B cell (primary cell): ENCODE results near the gene SERTAD2.

Experiments used
- EZH2 ChIP-seq: IDR thresholded peaks from 2 replicates; pipeline ENCODE4 v1.6.1; 2012; ENCODE audit warnings: borderline replicate concordance, low read depth, mild to moderate bottlenecking, moderate library complexity, low read length; ENCODE audit not compliant: insufficient read depth, poor library complexity, severe bottlenecking
- TF ChIP-seq, protein P1 (sequence below): fragments of 200-600 bp; IDR thresholded peaks from one replicate; pipeline ENCODE4 v1.8.0; 2022; ENCODE audit warnings: antibody characterized with exemption, mild to moderate bottlenecking

DNA sequence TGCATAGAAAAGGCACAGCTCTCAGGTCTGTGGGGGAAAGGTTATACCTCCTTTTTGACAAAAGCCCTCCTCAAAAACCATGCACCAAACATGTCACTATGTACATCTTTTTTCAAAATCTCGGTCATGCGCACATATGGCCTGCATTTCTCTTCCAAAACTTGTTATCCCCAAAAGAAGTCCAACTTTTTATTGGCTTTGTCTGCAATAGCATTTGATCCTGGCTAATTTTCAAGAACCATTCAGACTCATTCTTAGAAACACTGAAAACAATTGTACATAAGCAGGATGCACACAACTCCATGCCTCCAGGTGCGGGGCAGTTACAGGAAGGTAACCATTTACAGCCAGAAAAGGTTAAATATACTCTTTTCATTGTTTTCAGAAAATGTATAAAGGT lies 21.9 kb downstream of the SERTAD2 start:
- TF ChIP-seq, protein P1, sequence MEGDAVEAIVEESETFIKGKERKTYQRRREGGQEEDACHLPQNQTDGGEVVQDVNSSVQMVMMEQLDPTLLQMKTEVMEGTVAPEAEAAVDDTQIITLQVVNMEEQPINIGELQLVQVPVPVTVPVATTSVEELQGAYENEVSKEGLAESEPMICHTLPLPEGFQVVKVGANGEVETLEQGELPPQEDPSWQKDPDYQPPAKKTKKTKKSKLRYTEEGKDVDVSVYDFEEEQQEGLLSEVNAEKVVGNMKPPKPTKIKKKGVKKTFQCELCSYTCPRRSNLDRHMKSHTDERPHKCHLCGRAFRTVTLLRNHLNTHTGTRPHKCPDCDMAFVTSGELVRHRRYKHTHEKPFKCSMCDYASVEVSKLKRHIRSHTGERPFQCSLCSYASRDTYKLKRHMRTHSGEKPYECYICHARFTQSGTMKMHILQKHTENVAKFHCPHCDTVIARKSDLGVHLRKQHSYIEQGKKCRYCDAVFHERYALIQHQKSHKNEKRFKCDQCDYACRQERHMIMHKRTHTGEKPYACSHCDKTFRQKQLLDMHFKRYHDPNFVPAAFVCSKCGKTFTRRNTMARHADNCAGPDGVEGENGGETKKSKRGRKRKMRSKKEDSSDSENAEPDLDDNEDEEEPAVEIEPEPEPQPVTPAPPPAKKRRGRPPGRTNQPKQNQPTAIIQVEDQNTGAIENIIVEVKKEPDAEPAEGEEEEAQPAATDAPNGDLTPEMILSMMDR, result no peak
- TF ChIP-seq EZH2, result no peak
